ENCODE results near the gene BTBD17.

BTBD17 gene

GRCh38 chr17:74393346-74393942 lies 31.8 kb upstream of the BTBD17 start:
- TF ChIP-seq, protein P1, sequence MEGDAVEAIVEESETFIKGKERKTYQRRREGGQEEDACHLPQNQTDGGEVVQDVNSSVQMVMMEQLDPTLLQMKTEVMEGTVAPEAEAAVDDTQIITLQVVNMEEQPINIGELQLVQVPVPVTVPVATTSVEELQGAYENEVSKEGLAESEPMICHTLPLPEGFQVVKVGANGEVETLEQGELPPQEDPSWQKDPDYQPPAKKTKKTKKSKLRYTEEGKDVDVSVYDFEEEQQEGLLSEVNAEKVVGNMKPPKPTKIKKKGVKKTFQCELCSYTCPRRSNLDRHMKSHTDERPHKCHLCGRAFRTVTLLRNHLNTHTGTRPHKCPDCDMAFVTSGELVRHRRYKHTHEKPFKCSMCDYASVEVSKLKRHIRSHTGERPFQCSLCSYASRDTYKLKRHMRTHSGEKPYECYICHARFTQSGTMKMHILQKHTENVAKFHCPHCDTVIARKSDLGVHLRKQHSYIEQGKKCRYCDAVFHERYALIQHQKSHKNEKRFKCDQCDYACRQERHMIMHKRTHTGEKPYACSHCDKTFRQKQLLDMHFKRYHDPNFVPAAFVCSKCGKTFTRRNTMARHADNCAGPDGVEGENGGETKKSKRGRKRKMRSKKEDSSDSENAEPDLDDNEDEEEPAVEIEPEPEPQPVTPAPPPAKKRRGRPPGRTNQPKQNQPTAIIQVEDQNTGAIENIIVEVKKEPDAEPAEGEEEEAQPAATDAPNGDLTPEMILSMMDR (conservative IDR thresholded peaks at IDR 0.05; ENCODE audit: control insufficient read depth, insufficient read depth, low read depth, low read length): no peak
- no peak overlapping the region for H3K4me3 ChIP-seq (ENCODE audit: control insufficient read depth, low read depth, low read length)
- peak; percentile 77 for DNase-seq (ENCODE audit: low read depth)

GRCh38 chr17:74392848-74393247 lies 31.2 kb upstream of the BTBD17 start:
- DNase-seq (ENCODE audit: low read depth): no peak
- H3K4me3 ChIP-seq (ENCODE audit: control insufficient read depth, low read depth, low read length): no peak overlapping the region
- TF ChIP-seq, protein P1 (conservative IDR thresholded peaks at IDR 0.05; ENCODE audit: control insufficient read depth, insufficient read depth, low read depth, low read length): no peak

DNA sequence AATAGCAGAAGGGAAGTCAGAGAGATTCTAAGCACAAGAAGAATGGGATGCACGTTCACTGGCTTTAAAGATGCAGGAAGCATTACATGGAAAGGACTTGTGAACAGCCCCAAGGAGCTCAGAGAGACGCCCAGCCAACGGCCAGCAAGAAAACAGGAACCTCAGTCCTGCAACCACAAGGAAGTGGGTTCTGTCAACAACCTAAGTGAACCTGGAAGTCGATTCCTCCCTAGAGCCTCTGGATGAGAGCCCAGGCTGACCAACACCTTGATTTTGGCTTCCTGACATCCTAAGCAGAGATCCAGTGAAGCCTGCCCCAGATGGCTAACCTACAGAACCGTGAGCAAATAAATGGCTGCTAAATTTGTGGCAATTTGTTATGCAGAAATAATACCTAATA lies 30.1 kb upstream of the BTBD17 start:
- TF ChIP-seq, protein P1 (conservative IDR thresholded peaks at IDR 0.05; ENCODE audit: control insufficient read depth, insufficient read depth, low read depth, low read length): no peak
- no peak for DNase-seq (ENCODE audit: low read depth)

GRCh38 chr17:74390680-74391653 lies 29.3 kb upstream of the BTBD17 start:
- H3K4me3 ChIP-seq (ENCODE audit: control insufficient read depth, low read depth, low read length): no peak overlapping the region
- TF ChIP-seq, protein P1 (conservative IDR thresholded peaks at IDR 0.05; ENCODE audit: control insufficient read depth, insufficient read depth, low read depth, low read length): no peak
- DNase-seq (ENCODE audit: low read depth): no peak

More for the DNA sequence above, 30.1 kb upstream of the BTBD17 start:
- no peak overlapping the region for H3K4me3 ChIP-seq (ENCODE audit: control insufficient read depth, low read depth, low read length)

DNA sequence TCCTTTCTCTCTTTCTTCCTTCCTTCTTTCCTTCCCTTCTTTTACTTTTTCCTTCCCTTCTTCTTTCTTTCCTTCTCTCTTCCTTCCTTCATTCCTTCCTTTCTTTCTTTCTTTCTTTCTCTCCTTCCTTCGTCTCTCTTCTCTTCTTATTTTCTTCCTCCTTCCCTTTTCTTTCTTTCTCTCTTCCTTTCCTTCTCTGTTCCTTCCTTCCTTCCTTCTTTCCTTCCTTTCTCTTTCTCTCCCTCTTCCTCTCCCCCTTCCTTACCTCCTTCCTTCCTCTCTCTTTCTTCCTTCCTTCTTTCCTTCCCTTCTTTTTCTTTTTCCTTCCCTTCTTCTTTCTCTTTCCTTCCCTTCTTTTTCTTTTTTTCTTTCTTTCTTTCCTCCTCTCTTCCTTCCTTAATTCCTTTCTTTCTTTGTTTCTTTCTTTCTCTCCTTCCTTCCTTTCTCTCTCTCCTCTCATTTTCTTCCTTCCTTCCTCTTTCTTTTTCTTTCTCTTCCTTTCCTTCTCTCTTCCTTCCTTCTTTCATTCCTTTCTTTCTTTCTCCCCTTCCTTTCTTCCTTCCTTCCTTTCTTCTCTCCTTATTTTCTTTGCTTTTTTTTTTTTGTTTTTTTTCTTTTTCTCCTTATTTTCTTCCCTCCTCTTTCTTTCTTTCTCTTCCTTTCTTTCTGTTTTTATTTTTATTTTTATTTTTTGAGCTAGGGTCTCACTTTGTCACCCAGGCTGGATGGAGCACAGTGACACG lies 28.4 kb upstream of the BTBD17 start:
- TF ChIP-seq, protein P1 (conservative IDR thresholded peaks at IDR 0.05; ENCODE audit: control insufficient read depth, insufficient read depth, low read depth, low read length): no peak
- no peak overlapping the region for H3K4me3 ChIP-seq (ENCODE audit: control insufficient read depth, low read depth, low read length)
- no peak for DNase-seq (ENCODE audit: low read depth)

DNA sequence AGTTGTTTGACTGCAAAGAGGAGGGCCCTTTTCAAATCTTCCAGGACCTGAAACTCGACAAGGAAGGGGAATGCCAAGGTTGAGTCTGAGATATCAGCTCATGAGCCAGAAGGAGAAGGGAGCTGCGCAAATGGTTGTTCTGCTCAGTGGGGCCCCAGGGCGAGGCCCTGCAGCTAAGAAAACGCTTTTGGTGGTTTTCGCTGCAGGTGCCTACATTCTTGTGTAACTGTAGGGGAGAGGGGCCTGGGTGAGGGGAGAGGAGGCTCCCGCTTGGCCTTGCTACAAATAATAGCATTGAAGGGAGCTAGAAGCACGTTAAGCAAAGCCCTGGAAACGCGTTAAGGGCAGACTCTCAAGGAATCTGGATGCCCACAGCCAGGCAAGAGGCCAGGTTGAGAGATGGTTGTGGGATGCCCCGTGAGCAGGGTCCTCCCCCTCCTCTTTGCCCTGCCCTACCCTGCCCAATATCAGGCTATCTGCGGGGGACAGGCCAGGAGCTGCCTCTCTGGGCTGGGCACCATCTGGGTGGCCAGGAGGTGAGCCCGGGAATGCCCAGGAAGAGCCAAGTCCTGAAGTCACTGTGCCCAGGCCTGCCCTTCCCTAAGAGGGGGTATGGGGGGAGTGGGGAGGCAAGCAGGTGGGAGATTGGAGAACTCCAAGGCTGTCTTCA lies 27.6 kb upstream of the BTBD17 start:
- no peak overlapping the region for H3K4me3 ChIP-seq (ENCODE audit: control insufficient read depth, low read depth, low read length)
- TF ChIP-seq, protein P1 (conservative IDR thresholded peaks at IDR 0.05; ENCODE audit: control insufficient read depth, insufficient read depth, low read depth, low read length): no peak
- no peak for DNase-seq (ENCODE audit: low read depth)
